GM23338 (cell line): Measurements from ENCODE around the gene PHF13. TPM values are rescaled to one million over a fixed set of nuclear protein-coding genes. Genes with fewer than 3 reads are reported as not detected.

Experiments used
- ATAC-seq: fragments of 200-7000 bp; cut with Tn5 transposase; 3 replicates; pipeline ENCODE4 v1.9.1; 2020
- DNase-seq: peaks from one replicate; pipeline ENCODE4 v3.0.0-alpha.2; 2015; ENCODE audit warnings: low spot score
- H2AFZ ChIP-seq: fragments of 200-600 bp; sonication (generic); 2 replicates; pipeline ENCODE4 v1.8.0; 2016; ENCODE audit warnings: antibody characterized with exemption, mild to moderate bottlenecking, moderate library complexity
- H3F3A ChIP-seq: fragments of 200-600 bp; sonication (generic); replicated peaks from 2 replicates; pipeline ENCODE4 v1.8.0; 2017; ENCODE audit warnings: antibody characterized with exemption, mixed run types, low read depth
- H3K27ac ChIP-seq: fragments of 200-600 bp; sonication (generic); 2 replicates; pipeline ENCODE4 v1.6.1; 2016; ENCODE audit warnings: low read depth
- H3K27me3 ChIP-seq: fragments of 200-600 bp; sonication (generic); 2 replicates; pipeline ENCODE4 v1.8.0; 2016; ENCODE audit warnings: mild to moderate bottlenecking, mixed run types, moderate library complexity; ENCODE audit not compliant: insufficient read depth
- H3K36me3 ChIP-seq: fragments of 200-600 bp; sonication (generic); 2 replicates; pipeline ENCODE4 v1.8.0; 2016; ENCODE audit warnings: mild to moderate bottlenecking; ENCODE audit not compliant: insufficient read depth
- H3K4me1 ChIP-seq: fragments of 200-600 bp; sonication (generic); 2 replicates; pipeline ENCODE4 v1.8.0; 2016; ENCODE audit warnings: mild to moderate bottlenecking, moderate library complexity; ENCODE audit not compliant: insufficient read depth
- H3K4me2 ChIP-seq: fragments of 200-600 bp; sonication (generic); 2 replicates; pipeline ENCODE4 v1.7.1; 2017; ENCODE audit warnings: mixed run types
- H3K4me3 ChIP-seq: fragments of 200-600 bp; sonication (generic); 2 replicates; pipeline ENCODE4 v1.6.1; 2016; ENCODE audit warnings: mixed run types
- H3K79me2 ChIP-seq: fragments of 200-600 bp; sonication (generic); replicated peaks from 2 replicates; pipeline ENCODE4 v1.8.0; 2017; ENCODE audit warnings: mild to moderate bottlenecking; ENCODE audit not compliant: insufficient read depth
- H3K9me2 ChIP-seq: fragments of 200-600 bp; sonication (generic); 2 replicates; pipeline ENCODE4 v1.8.0; 2017; ENCODE audit not compliant: insufficient read depth
- H4K20me1 ChIP-seq: fragments of 200-600 bp; sonication (generic); replicated peaks from 2 replicates; pipeline ENCODE4 v1.8.0; 2017; ENCODE audit warnings: mild to moderate bottlenecking; ENCODE audit not compliant: insufficient read depth
- H3K27ac Mint-ChIP-seq: 2 replicates; pipeline ENCODE4 v1.8.0; 2020; ENCODE audit warnings: inconsistent platforms, mild to moderate bottlenecking, moderate library complexity, mixed read lengths
- H3K27me3 Mint-ChIP-seq: 3 replicates; pipeline ENCODE4 v1.8.0; 2022; ENCODE audit warnings: low read depth, mild to moderate bottlenecking, moderate library complexity, mixed read lengths, inconsistent platforms; ENCODE audit not compliant: insufficient read depth, poor library complexity
- H3K36me3 Mint-ChIP-seq: 3 replicates; pipeline ENCODE4 v1.8.0; 2021; ENCODE audit warnings: low read depth, mild to moderate bottlenecking, inconsistent platforms, moderate library complexity, mixed read lengths
- H3K4me1 Mint-ChIP-seq: 3 replicates; pipeline ENCODE4 v1.8.0; 2020; ENCODE audit warnings: mild to moderate bottlenecking, inconsistent platforms, mixed read lengths
- H3K4me3 Mint-ChIP-seq: 3 replicates; pipeline ENCODE4 v1.8.0; 2021; ENCODE audit warnings: moderate library complexity, mild to moderate bottlenecking, inconsistent platforms, mixed read lengths
- H3K9me3 Mint-ChIP-seq: 3 replicates; pipeline ENCODE4 v1.8.0; 2020; ENCODE audit warnings: moderate library complexity, mild to moderate bottlenecking, inconsistent platforms, mixed read lengths
- CREB1 ChIP-seq: fragments of 250-450 bp; sonication (Bioruptor Pico); IDR thresholded peaks from 2 replicates; pipeline ENCODE4 v1.5.0; 2020; ENCODE audit warnings: low read depth, mild to moderate bottlenecking, moderate library complexity
- EZH2 ChIP-seq: fragments of 200-600 bp; sonication (generic); IDR thresholded peaks from one replicate; pipeline ENCODE4 v1.8.0; 2017; ENCODE audit warnings: antibody characterized with exemption, mild to moderate bottlenecking, low read depth; ENCODE audit not compliant: unreplicated experiment
- JUNB ChIP-seq: IDR thresholded peaks from one replicate; pipeline ENCODE4 v1.6.1; 2016; ENCODE audit warnings: antibody characterized with exemption; ENCODE audit not compliant: unreplicated experiment
- NANOG ChIP-seq: IDR thresholded peaks from 2 replicates; pipeline ENCODE4 v1.6.1; 2016; ENCODE audit warnings: antibody characterized with exemption, borderline replicate concordance
- STAT1 ChIP-seq: IDR thresholded peaks from one replicate; pipeline ENCODE4 v1.6.1; 2016; ENCODE audit warnings: antibody characterized with exemption; ENCODE audit not compliant: unreplicated experiment
- ZNF114 ChIP-seq: fragments of 250-450 bp; sonication (Bioruptor Pico); IDR thresholded peaks from 2 replicates; pipeline ENCODE4 v1.5.0; 2020; ENCODE audit warnings: mild to moderate bottlenecking, moderate library complexity
- ZNF331 ChIP-seq: fragments of 250-450 bp; sonication (Bioruptor Pico); IDR thresholded peaks from 2 replicates; pipeline ENCODE4 v1.5.0; 2020; ENCODE audit warnings: low read depth, mild to moderate bottlenecking, moderate library complexity
- polyA plus RNA-seq: library from polyadenylated mRNA; unstranded; fragments of >200 nt; fragmentation: Nextera tagmentation; extraction: Ambion mirVana; gene quantifications from 2 replicates; pipeline ENCODE4 v1.2.1, GENCODE V29; 2016
- total RNA-seq: library from RNA; depleted of rRNA; stranded (reverse); fragments of >200 nt; shearing (Covaris generic); gene quantifications from 2 replicates; pipeline ENCODE4 v1.2.3, GENCODE V29; 2014
- TF ChIP-seq, protein P1 (sequence below): IDR thresholded peaks from one replicate; pipeline ENCODE4 v1.6.1; 2018; ENCODE audit warnings: antibody characterized with exemption; ENCODE audit not compliant: unreplicated experiment
- TF ChIP-seq, protein P2 (sequence below): IDR thresholded peaks from 2 replicates; pipeline ENCODE4 v1.6.1; 2016; ENCODE audit warnings: antibody characterized with exemption
- TF ChIP-seq, protein P3 (sequence below): fragments of 250-450 bp; sonication (Bioruptor Pico); IDR thresholded peaks from 2 replicates; pipeline ENCODE4 v1.5.0; 2020; ENCODE audit warnings: mild to moderate bottlenecking, moderate library complexity

The PHF13 gene
- total and polyA plus RNA-seq, 2 experiments from 2014 or later, result 12.1 to 33.2 TPM

DNA sequence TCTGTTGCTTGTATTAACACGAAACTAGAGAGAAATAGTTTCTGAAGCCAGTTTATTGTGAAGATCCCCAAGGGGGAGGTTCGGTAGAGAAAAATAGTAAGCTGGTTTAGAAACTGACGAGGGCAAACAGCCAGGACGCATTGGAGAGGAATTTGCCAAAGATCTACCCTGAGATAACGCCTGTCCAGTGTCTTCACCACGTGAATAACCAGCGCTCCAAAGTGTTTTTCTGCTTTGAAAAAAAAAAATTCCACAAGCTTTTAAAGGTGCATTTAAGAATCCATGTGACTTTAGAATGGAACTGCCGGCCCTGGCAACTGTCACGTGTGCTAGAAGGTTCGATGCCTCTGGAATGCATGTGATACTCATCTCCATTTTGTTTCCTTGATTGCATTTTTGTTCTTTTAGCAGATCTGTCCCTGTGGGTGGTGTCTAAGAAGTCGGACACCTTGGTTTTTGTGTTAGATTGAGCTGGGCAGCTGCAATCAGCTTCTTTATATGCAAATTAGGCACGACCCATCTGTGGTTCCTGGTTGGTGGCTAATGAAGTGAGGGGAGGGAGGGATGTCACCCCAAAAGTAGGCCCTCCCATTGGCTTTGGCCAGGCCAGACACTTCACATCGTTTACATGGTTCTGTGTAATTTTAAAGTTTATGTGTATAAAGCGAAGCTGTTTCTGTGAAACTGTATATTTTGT is 9.9 kb downstream of the PHF13 start (continued):
- TF ChIP-seq, protein P1, sequence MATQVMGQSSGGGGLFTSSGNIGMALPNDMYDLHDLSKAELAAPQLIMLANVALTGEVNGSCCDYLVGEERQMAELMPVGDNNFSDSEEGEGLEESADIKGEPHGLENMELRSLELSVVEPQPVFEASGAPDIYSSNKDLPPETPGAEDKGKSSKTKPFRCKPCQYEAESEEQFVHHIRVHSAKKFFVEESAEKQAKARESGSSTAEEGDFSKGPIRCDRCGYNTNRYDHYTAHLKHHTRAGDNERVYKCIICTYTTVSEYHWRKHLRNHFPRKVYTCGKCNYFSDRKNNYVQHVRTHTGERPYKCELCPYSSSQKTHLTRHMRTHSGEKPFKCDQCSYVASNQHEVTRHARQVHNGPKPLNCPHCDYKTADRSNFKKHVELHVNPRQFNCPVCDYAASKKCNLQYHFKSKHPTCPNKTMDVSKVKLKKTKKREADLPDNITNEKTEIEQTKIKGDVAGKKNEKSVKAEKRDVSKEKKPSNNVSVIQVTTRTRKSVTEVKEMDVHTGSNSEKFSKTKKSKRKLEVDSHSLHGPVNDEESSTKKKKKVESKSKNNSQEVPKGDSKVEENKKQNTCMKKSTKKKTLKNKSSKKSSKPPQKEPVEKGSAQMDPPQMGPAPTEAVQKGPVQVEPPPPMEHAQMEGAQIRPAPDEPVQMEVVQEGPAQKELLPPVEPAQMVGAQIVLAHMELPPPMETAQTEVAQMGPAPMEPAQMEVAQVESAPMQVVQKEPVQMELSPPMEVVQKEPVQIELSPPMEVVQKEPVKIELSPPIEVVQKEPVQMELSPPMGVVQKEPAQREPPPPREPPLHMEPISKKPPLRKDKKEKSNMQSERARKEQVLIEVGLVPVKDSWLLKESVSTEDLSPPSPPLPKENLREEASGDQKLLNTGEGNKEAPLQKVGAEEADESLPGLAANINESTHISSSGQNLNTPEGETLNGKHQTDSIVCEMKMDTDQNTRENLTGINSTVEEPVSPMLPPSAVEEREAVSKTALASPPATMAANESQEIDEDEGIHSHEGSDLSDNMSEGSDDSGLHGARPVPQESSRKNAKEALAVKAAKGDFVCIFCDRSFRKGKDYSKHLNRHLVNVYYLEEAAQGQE, result no peak
- TF ChIP-seq ZNF114 (CRISPR knock-in tag) (no peak), JUNB (no peak), EZH2 (no peak), CREB1 (CRISPR knock-in tag) (no peak), ZNF331 (CRISPR knock-in tag) (no peak)
- TF ChIP-seq, protein P2, sequence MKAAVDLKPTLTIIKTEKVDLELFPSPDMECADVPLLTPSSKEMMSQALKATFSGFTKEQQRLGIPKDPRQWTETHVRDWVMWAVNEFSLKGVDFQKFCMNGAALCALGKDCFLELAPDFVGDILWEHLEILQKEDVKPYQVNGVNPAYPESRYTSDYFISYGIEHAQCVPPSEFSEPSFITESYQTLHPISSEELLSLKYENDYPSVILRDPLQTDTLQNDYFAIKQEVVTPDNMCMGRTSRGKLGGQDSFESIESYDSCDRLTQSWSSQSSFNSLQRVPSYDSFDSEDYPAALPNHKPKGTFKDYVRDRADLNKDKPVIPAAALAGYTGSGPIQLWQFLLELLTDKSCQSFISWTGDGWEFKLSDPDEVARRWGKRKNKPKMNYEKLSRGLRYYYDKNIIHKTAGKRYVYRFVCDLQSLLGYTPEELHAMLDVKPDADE, result no peak

DNA sequence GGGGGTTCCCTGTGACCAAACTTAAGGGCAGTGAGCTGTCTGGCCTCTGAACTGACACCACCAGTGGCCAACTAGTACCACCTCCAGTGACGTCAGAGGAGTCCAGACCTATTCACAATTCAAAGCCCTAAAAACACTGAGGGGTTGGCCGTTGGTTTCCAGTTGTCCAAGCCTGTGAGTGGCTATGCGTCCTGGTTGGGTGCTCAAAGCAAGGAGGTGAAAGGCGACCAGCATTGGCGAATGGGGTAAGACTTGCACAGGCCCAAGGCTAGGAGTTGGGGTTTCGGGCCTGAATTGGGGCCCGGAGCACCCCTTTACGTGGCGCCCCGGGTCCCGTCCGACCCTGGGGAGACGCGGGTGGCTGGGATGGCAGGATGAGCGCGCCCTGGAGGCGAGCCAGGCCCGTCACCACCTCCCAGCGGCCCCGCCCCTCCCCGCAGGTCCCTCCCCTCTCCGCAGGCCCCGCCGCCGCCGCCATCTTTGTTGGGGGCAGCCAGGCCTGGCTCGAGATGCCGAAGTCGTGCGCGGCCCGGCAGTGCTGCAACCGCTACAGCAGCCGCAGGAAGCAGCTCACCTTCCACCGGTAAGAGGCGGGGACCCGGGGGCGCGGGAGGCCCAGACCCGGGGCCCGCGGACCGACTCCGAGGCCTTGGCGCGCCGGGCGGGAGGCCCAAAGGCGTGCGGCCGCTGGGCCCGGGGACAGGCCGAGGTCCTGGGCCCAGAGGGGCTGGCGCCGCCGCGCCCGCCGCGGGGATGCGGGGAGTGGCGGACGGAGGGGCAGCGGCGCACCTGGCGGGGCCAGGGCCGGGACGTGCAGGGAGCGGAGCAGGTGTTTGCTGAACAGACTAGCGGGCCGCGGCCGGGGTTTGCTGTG is 11.4 kb downstream of the PHF13 start, which contains the start of gene THAP3:
Gene THAP3, plus strand, starts transcription at position 159 of the 874 bp plus-strand sequence. Its CDS starts 351 bp downstream, at position 510.
- peak within 1 kb of the TSS; percentile 77 for H3K4me3 ChIP-seq
- ATAC-seq, result peak; percentile 89
- 0 out of 2 replicates have a peak within 1 kb of the TSS, but pooled peaks have one; percentile 9 for H2AFZ ChIP-seq
- peaks cover 34% of the 10 kb centered on the region for H3F3A ChIP-seq
- peaks cover 10% of the 10 kb centered on the region for H3K4me1 ChIP-seq
- Mint-ChIP-seq H3K36me3 (peaks cover 48% of the 10 kb centered on the region), H3K4me3 (peak within 1 kb of the TSS; percentile 89), H3K27me3 (peaks cover 13% of the 10 kb centered on the region), H3K27ac (peak within 1 kb of the TSS; percentile 80), H3K4me1 (peaks cover 20% of the 10 kb centered on the region), H3K9me3 (no peaks in the 10 kb centered on the region)
- peak within 1 kb of the TSS; percentile 90 for H3K4me2 ChIP-seq
- peak; percentile 93 for DNase-seq
- H4K20me1 ChIP-seq, result peaks cover 40% of the 10 kb centered on the region
- peaks cover 14% of the 10 kb centered on the region for H3K36me3 ChIP-seq
- peak within 1 kb of the TSS; percentile 88 for H3K27ac ChIP-seq
- peaks cover 58% of the 10 kb centered on the region for H3K79me2 ChIP-seq
- H3K27me3 ChIP-seq, result no peaks in the 10 kb centered on the region
- no peaks in the 10 kb centered on the region for H3K9me2 ChIP-seq
- TF ChIP-seq, protein P3, sequence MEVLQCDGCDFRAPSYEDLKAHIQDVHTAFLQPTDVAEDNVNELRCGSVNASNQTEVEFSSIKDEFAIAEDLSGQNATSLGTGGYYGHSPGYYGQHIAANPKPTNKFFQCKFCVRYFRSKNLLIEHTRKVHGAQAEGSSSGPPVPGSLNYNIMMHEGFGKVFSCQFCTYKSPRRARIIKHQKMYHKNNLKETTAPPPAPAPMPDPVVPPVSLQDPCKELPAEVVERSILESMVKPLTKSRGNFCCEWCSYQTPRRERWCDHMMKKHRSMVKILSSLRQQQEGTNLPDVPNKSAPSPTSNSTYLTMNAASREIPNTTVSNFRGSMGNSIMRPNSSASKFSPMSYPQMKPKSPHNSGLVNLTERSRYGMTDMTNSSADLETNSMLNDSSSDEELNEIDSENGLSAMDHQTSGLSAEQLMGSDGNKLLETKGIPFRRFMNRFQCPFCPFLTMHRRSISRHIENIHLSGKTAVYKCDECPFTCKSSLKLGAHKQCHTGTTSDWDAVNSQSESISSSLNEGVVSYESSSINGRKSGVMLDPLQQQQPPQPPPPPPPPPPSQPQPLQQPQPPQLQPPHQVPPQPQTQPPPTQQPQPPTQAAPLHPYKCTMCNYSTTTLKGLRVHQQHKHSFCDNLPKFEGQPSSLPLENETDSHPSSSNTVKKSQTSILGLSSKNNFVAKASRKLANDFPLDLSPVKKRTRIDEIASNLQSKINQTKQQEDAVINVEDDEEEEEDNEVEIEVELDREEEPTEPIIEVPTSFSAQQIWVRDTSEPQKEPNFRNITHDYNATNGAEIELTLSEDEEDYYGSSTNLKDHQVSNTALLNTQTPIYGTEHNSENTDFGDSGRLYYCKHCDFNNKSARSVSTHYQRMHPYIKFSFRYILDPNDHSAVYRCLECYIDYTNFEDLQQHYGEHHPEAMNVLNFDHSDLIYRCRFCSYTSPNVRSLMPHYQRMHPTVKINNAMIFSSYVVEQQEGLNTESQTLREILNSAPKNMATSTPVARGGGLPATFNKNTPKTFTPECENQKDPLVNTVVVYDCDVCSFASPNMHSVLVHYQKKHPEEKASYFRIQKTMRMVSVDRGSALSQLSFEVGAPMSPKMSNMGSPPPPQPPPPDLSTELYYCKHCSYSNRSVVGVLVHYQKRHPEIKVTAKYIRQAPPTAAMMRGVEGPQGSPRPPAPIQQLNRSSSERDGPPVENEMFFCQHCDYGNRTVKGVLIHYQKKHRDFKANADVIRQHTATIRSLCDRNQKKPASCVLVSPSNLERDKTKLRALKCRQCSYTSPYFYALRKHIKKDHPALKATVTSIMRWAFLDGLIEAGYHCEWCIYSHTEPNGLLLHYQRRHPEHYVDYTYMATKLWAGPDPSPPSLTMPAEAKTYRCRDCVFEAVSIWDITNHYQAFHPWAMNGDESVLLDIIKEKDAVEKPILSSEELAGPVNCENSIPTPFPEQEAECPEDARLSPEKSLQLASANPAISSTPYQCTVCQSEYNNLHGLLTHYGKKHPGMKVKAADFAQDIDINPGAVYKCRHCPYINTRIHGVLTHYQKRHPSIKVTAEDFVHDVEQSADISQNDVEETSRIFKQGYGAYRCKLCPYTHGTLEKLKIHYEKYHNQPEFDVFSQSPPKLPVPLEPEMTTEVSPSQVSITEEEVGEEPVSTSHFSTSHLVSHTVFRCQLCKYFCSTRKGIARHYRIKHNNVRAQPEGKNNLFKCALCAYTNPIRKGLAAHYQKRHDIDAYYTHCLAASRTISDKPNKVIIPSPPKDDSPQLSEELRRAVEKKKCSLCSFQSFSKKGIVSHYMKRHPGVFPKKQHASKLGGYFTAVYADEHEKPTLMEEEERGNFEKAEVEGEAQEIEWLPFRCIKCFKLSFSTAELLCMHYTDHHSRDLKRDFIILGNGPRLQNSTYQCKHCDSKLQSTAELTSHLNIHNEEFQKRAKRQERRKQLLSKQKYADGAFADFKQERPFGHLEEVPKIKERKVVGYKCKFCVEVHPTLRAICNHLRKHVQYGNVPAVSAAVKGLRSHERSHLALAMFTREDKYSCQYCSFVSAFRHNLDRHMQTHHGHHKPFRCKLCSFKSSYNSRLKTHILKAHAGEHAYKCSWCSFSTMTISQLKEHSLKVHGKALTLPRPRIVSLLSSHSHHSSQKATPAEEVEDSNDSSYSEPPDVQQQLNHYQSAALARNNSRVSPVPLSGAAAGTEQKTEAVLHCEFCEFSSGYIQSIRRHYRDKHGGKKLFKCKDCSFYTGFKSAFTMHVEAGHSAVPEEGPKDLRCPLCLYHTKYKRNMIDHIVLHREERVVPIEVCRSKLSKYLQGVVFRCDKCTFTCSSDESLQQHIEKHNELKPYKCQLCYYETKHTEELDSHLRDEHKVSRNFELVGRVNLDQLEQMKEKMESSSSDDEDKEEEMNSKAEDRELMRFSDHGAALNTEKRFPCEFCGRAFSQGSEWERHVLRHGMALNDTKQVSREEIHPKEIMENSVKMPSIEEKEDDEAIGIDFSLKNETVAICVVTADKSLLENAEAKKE (CRISPR knock-in tag), result no peak
- TF ChIP-seq NANOG (no peak), EZH2 (no peak), STAT1 (no peak), ZNF331 (CRISPR knock-in tag) (no peak)
